ENCODE data around the gene CHIC2.

The CHIC2 gene

DNA sequence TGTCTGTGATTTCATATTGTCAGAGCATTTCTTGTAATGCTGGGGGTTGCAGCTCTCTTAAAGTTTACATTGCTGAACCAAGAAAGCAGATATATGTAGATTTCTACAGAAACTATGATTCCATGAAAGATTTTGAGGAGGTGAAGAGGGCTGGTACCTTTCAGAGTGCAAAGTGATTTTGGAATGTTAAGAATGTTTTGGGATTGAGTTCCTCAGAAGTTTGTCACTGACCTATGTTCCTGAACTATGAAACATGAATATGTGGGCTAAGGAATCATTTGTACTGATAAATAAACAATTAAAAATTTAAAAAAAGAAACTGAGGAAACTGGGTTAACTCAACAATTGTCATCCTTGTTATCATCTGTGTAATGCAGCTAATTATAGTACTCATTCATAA is 12.3 kb upstream of the CHIC2 start:
- Histone ChIP-seq H3K79me2 (ENCODE audit: insufficient read depth, low read length) (no peaks in the 10 kb centered on the region), H3K9ac (ENCODE audit: low read depth, low read length) (no peak overlapping the region), H3K27ac (ENCODE audit: low read length) (no peak overlapping the region), H2AFZ (ENCODE audit: low read depth, low read length) (no peak overlapping the region), H3K27me3 (ENCODE audit: insufficient read depth, low read length, poor library complexity) (no peaks in the 10 kb centered on the region), H3K4me2 (ENCODE audit: insufficient read depth, low read length) (no peak overlapping the region), H4K20me1 (ENCODE audit: insufficient read depth, low read length) (no peaks in the 10 kb centered on the region), H3K9me3 (ENCODE audit: insufficient read depth, low read length, severe bottlenecking) (no peaks in the 10 kb centered on the region), H3K4me3 (ENCODE audit: low read depth in 1 of 2, low read length in 2 of 2) (no peak overlapping the region), H3K36me3 (ENCODE audit: insufficient read depth, low read length) (no peaks in the 10 kb centered on the region), H3K4me1 (ENCODE audit: insufficient read depth, low read length) (no peaks in the 10 kb centered on the region)
- ATAC-seq (ENCODE audit: insufficient read depth, low read depth) (no peak), DNase-seq (no peak)
- no peak for TF ChIP-seq EZH2 (IDR thresholded peaks at IDR 0.05; ENCODE audit: borderline replicate concordance, low read depth, low read length, severe bottlenecking)
- TF ChIP-seq, protein P1, sequence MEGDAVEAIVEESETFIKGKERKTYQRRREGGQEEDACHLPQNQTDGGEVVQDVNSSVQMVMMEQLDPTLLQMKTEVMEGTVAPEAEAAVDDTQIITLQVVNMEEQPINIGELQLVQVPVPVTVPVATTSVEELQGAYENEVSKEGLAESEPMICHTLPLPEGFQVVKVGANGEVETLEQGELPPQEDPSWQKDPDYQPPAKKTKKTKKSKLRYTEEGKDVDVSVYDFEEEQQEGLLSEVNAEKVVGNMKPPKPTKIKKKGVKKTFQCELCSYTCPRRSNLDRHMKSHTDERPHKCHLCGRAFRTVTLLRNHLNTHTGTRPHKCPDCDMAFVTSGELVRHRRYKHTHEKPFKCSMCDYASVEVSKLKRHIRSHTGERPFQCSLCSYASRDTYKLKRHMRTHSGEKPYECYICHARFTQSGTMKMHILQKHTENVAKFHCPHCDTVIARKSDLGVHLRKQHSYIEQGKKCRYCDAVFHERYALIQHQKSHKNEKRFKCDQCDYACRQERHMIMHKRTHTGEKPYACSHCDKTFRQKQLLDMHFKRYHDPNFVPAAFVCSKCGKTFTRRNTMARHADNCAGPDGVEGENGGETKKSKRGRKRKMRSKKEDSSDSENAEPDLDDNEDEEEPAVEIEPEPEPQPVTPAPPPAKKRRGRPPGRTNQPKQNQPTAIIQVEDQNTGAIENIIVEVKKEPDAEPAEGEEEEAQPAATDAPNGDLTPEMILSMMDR (IDR thresholded peaks at IDR 0.05; ENCODE audit: borderline replicate concordance, extremely low read depth, low read length, poor library complexity, severe bottlenecking): no peak

DNA sequence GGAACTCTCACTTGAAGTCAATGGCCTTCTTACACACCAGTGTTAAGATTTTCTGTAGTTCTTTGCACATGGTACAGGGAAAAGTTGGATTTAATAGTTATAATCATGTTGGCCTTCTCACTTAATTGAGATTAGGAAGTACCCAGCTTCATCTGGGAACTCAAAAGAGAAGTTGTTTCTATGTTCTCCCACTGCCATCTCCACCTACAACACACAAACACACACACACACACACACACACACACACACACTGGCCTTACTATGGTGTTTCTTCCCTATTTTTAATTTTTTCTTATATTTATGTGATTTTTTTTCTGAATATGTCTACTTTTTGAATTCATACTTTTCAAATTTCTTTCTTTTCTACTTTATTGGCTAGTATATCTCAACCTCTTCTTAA is 10.0 kb upstream of the CHIC2 start:
- Histone ChIP-seq H3K4me2 (ENCODE audit: insufficient read depth, low read length) (no peak overlapping the region), H3K27ac (ENCODE audit: low read length) (no peak overlapping the region), H4K20me1 (ENCODE audit: insufficient read depth, low read length) (no peaks in the 10 kb centered on the region), H3K9ac (ENCODE audit: low read depth, low read length) (no peak overlapping the region), H3K4me1 (ENCODE audit: insufficient read depth, low read length) (no peaks in the 10 kb centered on the region), H3K9me3 (ENCODE audit: insufficient read depth, low read length, severe bottlenecking) (no peaks in the 10 kb centered on the region), H2AFZ (ENCODE audit: low read depth, low read length) (no peak overlapping the region), H3K4me3 (ENCODE audit: low read depth in 1 of 2, low read length in 2 of 2) (no peak overlapping the region), H3K36me3 (ENCODE audit: insufficient read depth, low read length) (no peaks in the 10 kb centered on the region), H3K79me2 (ENCODE audit: insufficient read depth, low read length) (no peaks in the 10 kb centered on the region), H3K27me3 (ENCODE audit: insufficient read depth, low read length, poor library complexity) (no peaks in the 10 kb centered on the region)
- ATAC-seq (ENCODE audit: insufficient read depth, low read depth): no peak
- DNase-seq: no peak
- TF ChIP-seq, protein P1 (IDR thresholded peaks at IDR 0.05; ENCODE audit: borderline replicate concordance, extremely low read depth, low read length, poor library complexity, severe bottlenecking): no peak
- TF ChIP-seq EZH2 (IDR thresholded peaks at IDR 0.05; ENCODE audit: borderline replicate concordance, low read depth, low read length, severe bottlenecking): no peak

DNA sequence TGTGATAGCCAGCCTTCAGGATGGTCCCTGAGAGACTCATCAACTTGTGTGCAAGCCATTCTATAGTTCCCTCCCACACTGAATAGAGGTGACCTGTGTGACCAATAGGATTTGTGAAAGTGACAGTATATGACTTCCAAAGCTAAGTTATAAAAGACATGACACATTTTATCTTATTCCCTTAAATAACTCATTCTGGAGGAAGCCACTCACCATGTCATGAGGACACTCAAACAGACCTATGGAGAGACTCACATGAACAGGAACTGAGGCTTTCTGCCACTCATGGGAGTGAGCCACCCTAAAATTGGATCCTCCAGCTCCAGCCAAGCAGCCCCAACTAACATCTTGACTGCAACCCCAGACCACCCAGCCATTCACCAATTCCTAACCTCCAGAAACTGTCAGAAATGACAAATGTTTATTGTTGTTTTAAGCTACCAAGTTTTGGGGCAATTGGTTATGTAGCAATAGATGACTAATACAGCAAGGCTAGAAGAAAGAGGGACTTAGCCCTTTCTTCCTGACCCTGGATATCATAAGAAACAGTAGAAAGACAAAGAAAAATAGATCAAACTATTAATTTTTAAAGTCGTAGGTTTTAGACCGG is 9.0 kb upstream of the CHIC2 start:
- no peak for TF ChIP-seq EZH2 (IDR thresholded peaks at IDR 0.05; ENCODE audit: borderline replicate concordance, low read depth, low read length, severe bottlenecking)
- TF ChIP-seq, protein P1 (IDR thresholded peaks at IDR 0.05; ENCODE audit: borderline replicate concordance, extremely low read depth, low read length, poor library complexity, severe bottlenecking): no peak
- H3K27me3 ChIP-seq (ENCODE audit: insufficient read depth, low read length, poor library complexity): no peaks in the 10 kb centered on the region
- no peak for ATAC-seq (ENCODE audit: insufficient read depth, low read depth)
- H3K9me3 ChIP-seq (ENCODE audit: insufficient read depth, low read length, severe bottlenecking): no peaks in the 10 kb centered on the region
- DNase-seq: no peak
- no peak overlapping the region for H3K27ac ChIP-seq (ENCODE audit: low read length)
- no peaks in the 10 kb centered on the region for H3K79me2 ChIP-seq (ENCODE audit: insufficient read depth, low read length)
- no peak overlapping the region for H3K4me3 ChIP-seq (ENCODE audit: low read depth in 1 of 2, low read length in 2 of 2)
- H3K9ac ChIP-seq (ENCODE audit: low read depth, low read length): no peak overlapping the region
- H3K4me1 ChIP-seq (ENCODE audit: insufficient read depth, low read length): no peaks in the 10 kb centered on the region
- H4K20me1 ChIP-seq (ENCODE audit: insufficient read depth, low read length): no peaks in the 10 kb centered on the region
- no peak overlapping the region for H2AFZ ChIP-seq (ENCODE audit: low read depth, low read length)
- no peak overlapping the region for H3K4me2 ChIP-seq (ENCODE audit: insufficient read depth, low read length)
- no peaks in the 10 kb centered on the region for H3K36me3 ChIP-seq (ENCODE audit: insufficient read depth, low read length)
